Brain microvascular endothelial cell (primary cell): ENCODE measurements around the gene ADAMTSL3.

Experiments used
- DNase-seq: peaks from one replicate; pipeline ENCODE4 v3.0.0-alpha.2; 2020
- H3K27ac ChIP-seq: fragments of 250-450 bp; sonication (Bioruptor Pico); 2 replicates; pipeline ENCODE4 v1.5.1; 2020; ENCODE audit warnings: mild to moderate bottlenecking, moderate library complexity
- H3K27me3 ChIP-seq: fragments of 250-450 bp; sonication (Bioruptor Pico); replicated peaks from 2 replicates; pipeline ENCODE4 v1.5.1; 2020; ENCODE audit warnings: mild to moderate bottlenecking
- H3K36me3 ChIP-seq: fragments of 250-450 bp; sonication (Bioruptor Pico); replicated peaks from 2 replicates; pipeline ENCODE4 v1.5.1; 2020; ENCODE audit warnings: mild to moderate bottlenecking
- H3K4me3 ChIP-seq: 2 replicates; pipeline ENCODE4 v1.5.1; 2011; ENCODE audit warnings: low read depth, mild to moderate bottlenecking, control low read depth, low read length, moderate library complexity
- CTCF ChIP-seq: IDR thresholded peaks from 2 replicates; pipeline ENCODE4 v1.5.1; 2011; ENCODE audit warnings: low read depth, mild to moderate bottlenecking, moderate library complexity, low read length, control low read depth, inconsistent platforms; ENCODE audit errors: missing control alignments
- in situ Hi-C: cut with HindIII; loops from 2 replicates; pipeline ENCODE4 v1.10.0; 2017; ENCODE audit warnings: low sequenced_read_pairs, low pct_ligation_motif_present

Gene ADAMTSL3

GRCh38 chr15:83723216-83723615 lies 69.3 kb downstream of the ADAMTSL3 start:
- Histone ChIP-seq H3K4me3 (no peak overlapping the region), H3K27ac (no peak overlapping the region), H3K27me3 (no peaks in the 10 kb centered on the region), H3K36me3 (no peaks in the 10 kb centered on the region)
- in situ Hi-C loops: no loop called here
- TF ChIP-seq CTCF: no peak
- DNase-seq: no peak

- TF ChIP-seq CTCF: no peak
- no peak for DNase-seq
- no peaks in the 10 kb centered on the region for H3K36me3 ChIP-seq
Observed at GRCh38 chr15:83732196-83732595, 78.3 kb downstream of the ADAMTSL3 start.

GRCh38 chr15:83732770-83733169 lies 78.8 kb downstream of the ADAMTSL3 start:
- H3K27me3 ChIP-seq: no peaks in the 10 kb centered on the region
- H3K36me3 ChIP-seq: no peaks in the 10 kb centered on the region
- no peak for DNase-seq
- in situ Hi-C loops: no loop called here
- no peak overlapping the region for H3K27ac ChIP-seq
- TF ChIP-seq CTCF: no peak
- no peak overlapping the region for H3K4me3 ChIP-seq

More at GRCh38 chr15:83732196-83732595, 78.3 kb downstream of the ADAMTSL3 start:
- in situ Hi-C loops: no loop called here
- Histone ChIP-seq H3K27me3 (no peaks in the 10 kb centered on the region), H3K4me3 (no peak overlapping the region), H3K27ac (no peak overlapping the region)

GRCh38 chr15:83733206-83733605 lies 79.3 kb downstream of the ADAMTSL3 start:
- peak; percentile 64 for DNase-seq
- no peak overlapping the region for H3K4me3 ChIP-seq
- H3K27me3 ChIP-seq: no peaks in the 10 kb centered on the region
- in situ Hi-C loops: no loop called here
- TF ChIP-seq CTCF: no peak
- H3K36me3 ChIP-seq: no peaks in the 10 kb centered on the region
- H3K27ac ChIP-seq: no peak overlapping the region

- Histone ChIP-seq H3K27ac (no peak overlapping the region), H3K36me3 (no peaks in the 10 kb centered on the region), H3K4me3 (no peak overlapping the region), H3K27me3 (no peaks in the 10 kb centered on the region)
- DNase-seq: no peak
- in situ Hi-C loops: no loop called here
- no peak for TF ChIP-seq CTCF
Observed at GRCh38 chr15:83733691-83734090, 79.8 kb downstream of the ADAMTSL3 start.

GRCh38 chr15:83734487-83734886 lies 80.6 kb downstream of the ADAMTSL3 start:
- no peak overlapping the region for H3K4me3 ChIP-seq
- no peaks in the 10 kb centered on the region for H3K27me3 ChIP-seq
- H3K36me3 ChIP-seq: no peaks in the 10 kb centered on the region
- DNase-seq: no peak
- in situ Hi-C loops: no loop called here
- no peak overlapping the region for H3K27ac ChIP-seq
- TF ChIP-seq CTCF: peak; percentile 52
